ENCODE measurements around the gene ARFGAP2.

DNA sequence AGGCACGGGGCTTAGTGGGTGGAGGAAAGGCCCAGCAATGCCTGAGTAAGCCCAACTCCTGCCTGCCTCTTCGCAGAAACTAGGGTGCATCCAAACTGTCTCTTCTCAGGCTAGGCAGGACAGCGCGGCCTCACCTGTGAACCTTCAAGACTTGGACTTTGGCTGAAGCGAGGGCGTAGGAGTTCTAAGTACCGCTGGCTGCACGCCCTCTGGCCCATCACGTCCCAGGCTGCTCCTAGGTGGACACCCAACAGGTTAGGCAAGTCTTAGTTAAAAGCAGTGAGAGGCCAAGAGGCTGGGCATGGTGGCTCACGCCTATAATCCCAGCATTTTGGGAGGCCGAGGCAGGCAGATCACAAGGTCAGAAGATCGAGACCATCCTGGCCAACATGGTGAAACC is 36.3 kb upstream of the ARFGAP2 start:
- TF ChIP-seq SP1 (IDR thresholded peaks at IDR 0.05) = no peak
- no peak for TF ChIP-seq SUZ12 (IDR thresholded peaks at IDR 0.05)
- TF ChIP-seq NFRKB (IDR thresholded peaks at IDR 0.05) = no peak
- no peak for TF ChIP-seq BHLHE40 (IDR thresholded peaks at IDR 0.05; ENCODE audit: borderline replicate concordance)
- no peak for TF ChIP-seq ELF4 (IDR thresholded peaks at IDR 0.05)
- no peak for TF ChIP-seq LEF1 (IDR thresholded peaks at IDR 0.05; ENCODE audit: borderline replicate concordance)
- no peak for TF ChIP-seq FOXM1 (IDR thresholded peaks at IDR 0.05; ENCODE audit: borderline replicate concordance)
- no peak for TF ChIP-seq L3MBTL2 (conservative IDR thresholded peaks at IDR 0.05)
- TF ChIP-seq FOXA1 (IDR thresholded peaks at IDR 0.05) = no peak

Measured in HEK293T (cell line).